Measurements from ENCODE around the gene PAK1. TPM values are rescaled to one million over a fixed set of nuclear protein-coding genes. Genes with fewer than 3 reads are reported as not detected.

The PAK1 gene
- total and polyA plus RNA-seq, 2 of the 8 experiments (the other 6 are each of a cell fraction or from before 2014, with no cell fraction given): 87.7 to 151 TPM

- H4K8ac ChIP-seq (ENCODE audit: extremely low read depth, insufficient read depth, low read length): no peak overlapping the region
- H3K4me2 ChIP-seq (ENCODE audit: insufficient read depth in 1 of 2, low read depth in 2 of 2, low read length in 2 of 2): no peak overlapping the region
- no peak overlapping the region for H3K27ac ChIP-seq (ENCODE audit: low read depth, low read length)
- 85% methylated on average over 3 of the region's 3 CpGs; no CpG with 5 or more reads in 1 of the 2 experiments for WGBS, 2 experiments (ENCODE audit: extremely low coverage in 1 of 2, insufficient coverage in 1 of 2, insufficient read length in 1 of 2, insufficient replicate concordance in 2 of 2, low coverage in 1 of 2, low lambda C conversion rate in 2 of 2, missing lambda C conversion rate in 1 of 2)
- H3K14ac ChIP-seq (ENCODE audit: insufficient read length): no peak overlapping the region
- DNase-seq (ENCODE audit: low read depth in 1 of 2, low spot score in 2 of 2) (no peak), FAIRE-seq (no peak)
- POLR2A ChIA-PET (ENCODE audit: partially characterized antibody): no interaction called here
- H3K4ac ChIP-seq (replicated peaks; ENCODE audit: insufficient read length, low read depth, low read length): no peak overlapping the region
- no peak overlapping the region for H3K18ac ChIP-seq (ENCODE audit: extremely low read depth, low read length)
- H4K20me1 ChIP-seq (replicated peaks in 1 of 2; ENCODE audit: control insufficient read depth in 1 of 2, insufficient read depth in 2 of 2, low read length in 2 of 2): peaks cover 0 to 3% of the 10 kb centered on the region in 2 experiments
- no peaks in the 10 kb centered on the region for H3K23me2 ChIP-seq (ENCODE audit: low read depth, low read length)
- no peak overlapping the region for H2BK20ac ChIP-seq (ENCODE audit: low read length)
- H2BK15ac ChIP-seq (ENCODE audit: low read length): no peak overlapping the region
- H3K79me1 ChIP-seq (ENCODE audit: low read depth, low read length): no peaks in the 10 kb centered on the region
- H3K9ac ChIP-seq (replicated peaks in 1 of 4; ENCODE audit: extremely low read depth in 1 of 4, low read depth in 3 of 4, low read length in 3 of 4): no peak overlapping the region
- H2BK120ac ChIP-seq (replicated peaks; ENCODE audit: low read depth, low read length): no peak overlapping the region
- H2AFZ ChIP-seq (ENCODE audit: low read length): no peak overlapping the region
- no peak overlapping the region for H4K5ac ChIP-seq (ENCODE audit: insufficient read length, low read depth, low read length)
- H3K4me3 ChIP-seq (ENCODE audit: extremely low read depth in 1 of 4, insufficient read depth in 2 of 4, low read depth in 3 of 4, low read length in 4 of 4): no peak overlapping the region
- H2AK5ac ChIP-seq (ENCODE audit: low read depth, low read length): no peak overlapping the region
- CTCF ChIA-PET (ENCODE audit: partially characterized antibody): interaction anchor here (0.6 kb wide), 1 partner anchor 1683 kb away, joined by 4 read pairs; no protein-coding TSS in a partner anchor
- no peak overlapping the region for H3K23ac ChIP-seq (ENCODE audit: insufficient read length)
- H3K9me3 ChIP-seq (ENCODE audit: insufficient read depth in 2 of 2, low read depth in 1 of 2, low read length in 1 of 2): no peaks in the 10 kb centered on the region
- H3K79me2 ChIP-seq (ENCODE audit: control insufficient read depth in 1 of 2, insufficient read depth in 2 of 2, low read length in 2 of 2): no peaks in the 10 kb centered on the region
- H3K27me3 ChIP-seq (replicated peaks in 1 of 4; ENCODE audit: control insufficient read depth in 3 of 4, extremely low read depth in 1 of 4, insufficient read depth in 3 of 4, low read length in 3 of 4): no peaks in the 10 kb centered on the region
- H3K36me3 ChIP-seq (ENCODE audit: control insufficient read depth in 2 of 4, insufficient read depth in 4 of 4, low read length in 3 of 4): peaks cover 8 to 58% (median 31%) of the 10 kb centered on the region in 4 experiments; a peak in 6 of 8 replicates
- H4K91ac ChIP-seq (replicated peaks; ENCODE audit: insufficient read length, low read length): no peak overlapping the region
- no peaks in the 10 kb centered on the region for H3K4me1 ChIP-seq (replicated peaks in 1 of 4; ENCODE audit: control insufficient read depth in 3 of 4, insufficient read depth in 4 of 4, low read length in 3 of 4)
- H2BK12ac ChIP-seq (ENCODE audit: low read depth, low read length): no peak overlapping the region
- H3K56ac ChIP-seq (replicated peaks; ENCODE audit: insufficient read length, low read depth, low read length): no peak overlapping the region
- H2BK5ac ChIP-seq (ENCODE audit: low read depth, low read length): no peak overlapping the region
- TF ChIP-seq CBX5 (IDR thresholded peaks at IDR 0.05; ENCODE audit: low read depth, low read length) (no peak), SP1 (IDR thresholded peaks at IDR 0.05; ENCODE audit: low read depth, low read length) (no peak), SIRT6 (IDR thresholded peaks at IDR 0.05; ENCODE audit: low read length) (no peak), BRCA1 (IDR thresholded peaks at IDR 0.05; ENCODE audit: low read depth, low read length) (no peak), HDAC6 (IDR thresholded peaks at IDR 0.05; ENCODE audit: low read depth, low read length) (no peak)
Measured at GRCh38 chr11:77340501-77340900, 133.4 kb downstream of the PAK1 start.
